Osteocyte (in vitro differentiated cells): ENCODE data around the gene CBLIF. TPM values are rescaled to one million over a fixed set of nuclear protein-coding genes. Genes with fewer than 3 reads are reported as not detected.

Source experiments
- total RNA-seq: library from RNA; stranded (reverse); gene quantifications from 2 replicates; pipeline ENCODE4 v1.2.1, GENCODE V29; 2021

The CBLIF gene
- total RNA-seq, 1 donor from 2014 or later: not detected

Other genes with a start within 250 kb of the CBLIF start
- gene OSBP, start 229.7 kb downstream of the CBLIF start, total RNA-seq: 45.7 and 46.0 TPM in 2 replicates
- gene PATL1, start 176.5 kb downstream of the CBLIF start, total RNA-seq: 39.3 and 40.0 TPM in 2 replicates
- gene OR10V1, start 131.7 kb downstream of the CBLIF start, total RNA-seq: not detected in 2 replicates
- gene STX3, start 90.1 kb downstream of the CBLIF start, total RNA-seq: 16.5 and 17.8 TPM in 2 replicates
- gene MRPL16, start 34.7 kb downstream of the CBLIF start, total RNA-seq: 36.5 and 42.0 TPM in 2 replicates
- not detected in 2 replicates for gene TCN1, start 21.0 kb upstream of the CBLIF start, total RNA-seq
- not detected in 2 replicates for gene OOSP3, start 33.3 kb upstream of the CBLIF start, total RNA-seq
- not detected in 2 replicates for gene OOSP1, start 92.9 kb upstream of the CBLIF start, total RNA-seq
- not detected in 2 replicates for gene OOSP4A, start 118.5 kb upstream of the CBLIF start, total RNA-seq
- gene OOSP4B, start 171.7 kb upstream of the CBLIF start, total RNA-seq: not detected in 2 replicates
- not detected in 2 replicates for gene OOSP2, start 194.9 kb upstream of the CBLIF start, total RNA-seq
- gene MS4A3, start 211.2 kb upstream of the CBLIF start, total RNA-seq: not detected in 2 replicates
- gene MS4A2, start 243.2 kb upstream of the CBLIF start, total RNA-seq: not detected in 2 replicates